Measurements from ENCODE around the gene GLIPR1. TPM values are rescaled to one million over a fixed set of nuclear protein-coding genes. Genes with fewer than 3 reads are reported as not detected.
"Not testable (repeated sequence)": the region's sequence is repeated elsewhere in the genome, so short reads cannot be mapped to it uniquely, and the experiment has no call there.

GLIPR1 gene
- total RNA-seq (2014; rRNA removed; shearing (Covaris generic)), result 13.6 and 17.2 TPM in 2 replicates
- 6.0 and 6.8 TPM in 2 replicates for polyA plus RNA-seq (2014; cell fraction: nucleus; rRNA removed)

- DNase-seq (ENCODE audit: extremely low read depth, low read depth), result peak; percentile 64
These were observed at the start of gene GLIPR1 for GRCh38 chr12:75480469-75480949. TSS of gene GLIPR1 (plus strand) at chr12:75480755. CDS start at chr12:75480881, 126 bp downstream.

- no peak for DNase-seq (ENCODE audit: extremely low read depth, low read depth)
These were observed 47.6 kb upstream of the GLIPR1 start for GRCh38 chr12:75432924-75433323.

- no peak for DNase-seq (ENCODE audit: extremely low read depth, low read depth)
These were observed 43.0 kb upstream of the GLIPR1 start for GRCh38 chr12:75437564-75437963.

GRCh38 chr12:75438059-75438754 is 42.3 kb upstream of the GLIPR1 start:
- no peak for DNase-seq (ENCODE audit: extremely low read depth, low read depth)

- no peak for DNase-seq (ENCODE audit: extremely low read depth, low read depth)
These were observed 41.5 kb upstream of the GLIPR1 start for GRCh38 chr12:75439048-75439447.

GRCh38 chr12:75439930-75440329 is 40.6 kb upstream of the GLIPR1 start:
- DNase-seq (ENCODE audit: extremely low read depth, low read depth), result no peak

- not testable (repeated sequence) for DNase-seq (ENCODE audit: extremely low read depth, low read depth)
These were observed 38.7 kb upstream of the GLIPR1 start for GRCh38 chr12:75441687-75442449.

- DNase-seq (ENCODE audit: extremely low read depth, low read depth), result not testable (repeated sequence)
These were observed 38.1 kb upstream of the GLIPR1 start for GRCh38 chr12:75442454-75442853.

GRCh38 chr12:75443709-75444108 is 36.8 kb upstream of the GLIPR1 start:
- no peak for DNase-seq (ENCODE audit: extremely low read depth, low read depth)

- DNase-seq (ENCODE audit: extremely low read depth, low read depth), result no peak
These were observed 36.0 kb upstream of the GLIPR1 start for GRCh38 chr12:75444429-75445136.

GRCh38 chr12:75445137-75445507 is 35.4 kb upstream of the GLIPR1 start:
- DNase-seq (ENCODE audit: extremely low read depth, low read depth), result not testable (repeated sequence)

- DNase-seq (ENCODE audit: extremely low read depth, low read depth), result no peak
These were observed 33.7 kb upstream of the GLIPR1 start for GRCh38 chr12:75446857-75447256.

- no peak for DNase-seq (ENCODE audit: extremely low read depth, low read depth)
These were observed 32.7 kb upstream of the GLIPR1 start for GRCh38 chr12:75447691-75448393.

- DNase-seq (ENCODE audit: extremely low read depth, low read depth), result no peak
These were observed 27.8 kb upstream of the GLIPR1 start for GRCh38 chr12:75452675-75453330.

- no peak for DNase-seq (ENCODE audit: extremely low read depth, low read depth)
These were observed 24.7 kb upstream of the GLIPR1 start for GRCh38 chr12:75455839-75456238.

- DNase-seq (ENCODE audit: extremely low read depth, low read depth), result no peak
These were observed 23.4 kb upstream of the GLIPR1 start for GRCh38 chr12:75457191-75457590.

- not testable (repeated sequence) for DNase-seq (ENCODE audit: extremely low read depth, low read depth)
These were observed 22.7 kb upstream of the GLIPR1 start for GRCh38 chr12:75457866-75458265.

GRCh38 chr12:75459755-75460154 is 20.8 kb upstream of the GLIPR1 start:
- DNase-seq (ENCODE audit: extremely low read depth, low read depth), result no peak

GRCh38 chr12:75460204-75460603 is 20.4 kb upstream of the GLIPR1 start:
- no peak for DNase-seq (ENCODE audit: extremely low read depth, low read depth)
